GM19023 (cell line): ENCODE measurements around the gene HDGF.

Experiments
- ATAC-seq: cut with Tn5 transposase; IDR thresholded peaks from one replicate; pipeline ENCODE4 v1.9.1; 2021; ENCODE audit warnings: mild to moderate bottlenecking, moderate library complexity; ENCODE audit not compliant: unreplicated experiment

HDGF gene

GRCh38 chr1:156746728-156747631 is 4.5 kb downstream of the HDGF start:
- ATAC-seq = peak; percentile 35

GRCh38 chr1:156746406-156746727 is 5.1 kb downstream of the HDGF start:
- ATAC-seq = no peak

GRCh38 chr1:156745881-156746280 is 5.6 kb downstream of the HDGF start:
- no peak for ATAC-seq

- ATAC-seq = no peak
Observed at GRCh38 chr1:156744786-156745419, 6.6 kb downstream of the HDGF start.

GRCh38 chr1:156744344-156744743 is 7.1 kb downstream of the HDGF start:
- no peak for ATAC-seq

- no peak for ATAC-seq
Observed at GRCh38 chr1:156743367-156744302, 7.8 kb downstream of the HDGF start.

GRCh38 chr1:156742801-156743200 is 8.7 kb downstream of the HDGF start:
- no peak for ATAC-seq

- no peak for ATAC-seq
Observed at GRCh38 chr1:156742017-156742416, 9.5 kb downstream of the HDGF start.

GRCh38 chr1:156741481-156741983 is 9.9 kb downstream of the HDGF start:
- peak; percentile 2 for ATAC-seq

GRCh38 chr1:156740741-156741480 is 10.6 kb downstream of the HDGF start, which contains the start of gene MRPL24:
MRPL24 (minus strand) TSS chr1:156741088; CDS start chr1:156738704, 2,384 bp downstream.
- ATAC-seq = peak; percentile 78

GRCh38 chr1:156740237-156740740 is 11.2 kb downstream of the HDGF start:
- ATAC-seq = no peak

GRCh38 chr1:156738916-156739315 is 12.6 kb downstream of the HDGF start:
- ATAC-seq = no peak

- no peak for ATAC-seq
Observed at GRCh38 chr1:156738407-156738806, 13.1 kb downstream of the HDGF start.

- ATAC-seq = no peak
Observed at GRCh38 chr1:156733989-156734584, 17.4 kb downstream of the HDGF start.

- ATAC-seq = peak; percentile 93
Observed at GRCh38 chr1:156728599-156729462, 22.6 kb downstream of the HDGF start, which contains the start of gene ISG20L2. ISG20L2 (minus strand) TSS chr1:156728766; CDS start chr1:156727652, 1,114 bp downstream.

GRCh38 chr1:156727926-156728598 is 23.4 kb downstream of the HDGF start, which contains the start of gene METTL25B:
METTL25B (plus strand) TSS chr1:156728469; CDS start chr1:156729105, 636 bp downstream.
- peak; percentile 65 for ATAC-seq

- no peak for ATAC-seq
Observed at GRCh38 chr1:156727492-156727891, 24.0 kb downstream of the HDGF start.
